GM12892 (cell line): ENCODE measurements around the gene HMGA1.

Experiments
- POLR2A ChIP-seq: IDR thresholded peaks from 2 replicates; pipeline ENCODE4 v1.6.1; 2011; ENCODE audit warnings: low read depth, low read length, control low read depth
- TAF1 ChIP-seq: IDR thresholded peaks from 2 replicates; pipeline ENCODE4 v1.6.1; 2011; ENCODE audit warnings: low read depth, mild to moderate bottlenecking, control low read depth, low read length, borderline replicate concordance

GRCh38 chr6:34246249-34246562, 9.5 kb downstream of the HMGA1 start:
- TF ChIP-seq TAF1 (no peak), POLR2A (no peak)
